Glomerular endothelial cell (primary cell): Measurements from ENCODE around the gene TTC16. TPM values are rescaled to one million over a fixed set of nuclear protein-coding genes. Genes with fewer than 3 reads are reported as not detected.
"Not testable (repeated sequence)": the region's sequence is repeated elsewhere in the genome, so short reads cannot be mapped to it uniquely, and the experiment has no call there.

Source experiments
- DNase-seq: peaks from one replicate; pipeline ENCODE4 v3.0.0-alpha.2; 2011; ENCODE audit warnings: low read depth, low spot score; ENCODE audit errors: extremely low read depth
- total RNA-seq: library from RNA; depleted of rRNA; stranded (reverse); fragments of >200 nt; gene quantifications from 2 replicates; pipeline ENCODE4 v1.2.3, GENCODE V29; 2015

Gene TTC16
- total RNA-seq, 1 donor from 2014 or later = not detected

GRCh38 chr9:127780126-127780885 lies 64.4 kb downstream of the TTC16 start:
- no peak for DNase-seq

- not testable (repeated sequence) for DNase-seq
These were observed 65.0 kb downstream of the TTC16 start for GRCh38 chr9:127780909-127781308.

Other genes with a start within 250 kb of the TTC16 start
- gene STXBP1, start 103.8 kb upstream of the TTC16 start, total RNA-seq = 53.1 and 56.3 TPM in 2 replicates
- not detected in 2 replicates for gene CFAP157, start 9.1 kb upstream of the TTC16 start, total RNA-seq
- gene PTRH1, start 416 bp upstream of the TTC16 start, total RNA-seq = 46.5 and 51.4 TPM in 2 replicates
- gene TOR2A, start 19.2 kb downstream of the TTC16 start, total RNA-seq = 18.2 and 21.9 TPM in 2 replicates
- 94.0 and 160 TPM in 2 replicates for gene SH2D3C, start 62.6 kb downstream of the TTC16 start, total RNA-seq
- 110 and 146 TPM in 2 replicates for gene CDK9, start 70.0 kb downstream of the TTC16 start, total RNA-seq
- gene FPGS, start 86.8 kb downstream of the TTC16 start, total RNA-seq = 72.6 and 91.9 TPM in 2 replicates
- 469 and 565 TPM in 2 replicates for gene ENG, start 138.6 kb downstream of the TTC16 start, total RNA-seq
- gene AK1, start 161.6 kb downstream of the TTC16 start, total RNA-seq = 80.6 and 88.4 TPM in 2 replicates
- gene ST6GALNAC6, start 183.5 kb downstream of the TTC16 start, total RNA-seq = 70.4 and 72.0 TPM in 2 replicates
- gene ST6GALNAC4, start 201.0 kb downstream of the TTC16 start, total RNA-seq = 59.7 and 80.3 TPM in 2 replicates
- 3.0 and 3.9 TPM in 2 replicates for gene PIP5KL1, start 214.7 kb downstream of the TTC16 start, total RNA-seq
- 19.7 and 28.6 TPM in 2 replicates for gene DPM2, start 221.8 kb downstream of the TTC16 start, total RNA-seq